ENCODE results near the gene PLOD1. TPM values are rescaled to one million over a fixed set of nuclear protein-coding genes. Genes with fewer than 3 reads are reported as not detected.

The PLOD1 gene
- total and polyA plus RNA-seq, 10 of the 15 experiments (the other 5 are each of a cell fraction or from before 2014, with no cell fraction given): 10.6 to 42.6 (median 29.3) TPM

GRCh38 chr1:11979851-11980675 is 45.5 kb downstream of the PLOD1 start, which contains the start of gene MFN2 (continued):
- TF ChIP-seq ZBTB11 (CRISPR knock-in tag; IDR thresholded peaks at IDR 0.05): no peak
- peak; percentile 11; the same call in 1 of the 2 replicates for TF ChIP-seq MXI1 (IDR thresholded peaks at IDR 0.05; ENCODE audit: low read depth, low read length)
- TF ChIP-seq SMAD5 (IDR thresholded peaks at IDR 0.05; ENCODE audit: low read depth): peak; percentile 73; the same call in 1 of the 2 replicates
- TF ChIP-seq STAT1 (conservative IDR thresholded peaks at IDR 0.05): no peak
- no peak for TF ChIP-seq CUX1 (IDR thresholded peaks at IDR 0.05; ENCODE audit: insufficient replicate concordance, low read depth, low read length)
- no peak for TF ChIP-seq ZNF24 (IDR thresholded peaks at IDR 0.05)

All from GM12878 (cell line).